AG04450 (cell line): ENCODE data around the gene SESN2. TPM values are rescaled to one million over a fixed set of nuclear protein-coding genes. Genes with fewer than 3 reads are reported as not detected.
A peak's percentile ranks its signal among the peaks of the same experiment; 100 is the strongest.

Source experiments
- CTCF ChIA-PET: fragments of 300-600, 350-600 bp; formaldehyde crosslinking; extraction: SDS; loops from one replicate; lab custom pipeline; 2022; ENCODE audit warnings: antibody characterized with exemption, inconsistent platforms; lab: Charles Lee
- POLR2A ChIA-PET: fragments of 350-600 bp; formaldehyde crosslinking; extraction: SDS; loops from one replicate; lab custom pipeline; 2021; ENCODE audit warnings: antibody characterized with exemption, inconsistent platforms; lab: Yijun Ruan, JAX
- DNase-seq: peaks from one replicate; pipeline ENCODE4 v3.0.0-alpha.2; 2011; ENCODE audit warnings: low read depth, low spot score
- H3K27ac ChIP-seq: one replicate; pipeline ENCODE4 v1.5.1; 2012; ENCODE audit warnings: low read depth, low read length, control low read depth
- H3K27me3 ChIP-seq: one replicate; pipeline ENCODE4 v1.6.0; 2012; ENCODE audit warnings: low read length; ENCODE audit not compliant: control insufficient read depth, insufficient read depth
- H3K4me3 ChIP-seq: 2 replicates; pipeline ENCODE4 v1.5.1; 2011; ENCODE audit warnings: mild to moderate bottlenecking, low read depth, low read length, control low read depth
- H3K9me3 ChIP-seq: 2 replicates; pipeline ENCODE4 v1.5.1; 2012; ENCODE audit warnings: low read length; ENCODE audit not compliant: control insufficient read depth, insufficient read depth
- polyA plus RNA-seq: library from polyadenylated mRNA; depleted of rRNA; stranded (reverse); fragments of >200 nt; gene quantifications from 2 replicates; pipeline ENCODE4 v1.2.3, GENCODE V29; 2011
- TF ChIP-seq, protein P1 (sequence below): IDR thresholded peaks from 2 replicates; pipeline ENCODE4 v1.5.1; 2011; ENCODE audit warnings: low read depth, low read length, control low read depth, inconsistent platforms

The SESN2 gene
- polyA plus RNA-seq, 1 experiment, result 27.5 TPM

DNA sequence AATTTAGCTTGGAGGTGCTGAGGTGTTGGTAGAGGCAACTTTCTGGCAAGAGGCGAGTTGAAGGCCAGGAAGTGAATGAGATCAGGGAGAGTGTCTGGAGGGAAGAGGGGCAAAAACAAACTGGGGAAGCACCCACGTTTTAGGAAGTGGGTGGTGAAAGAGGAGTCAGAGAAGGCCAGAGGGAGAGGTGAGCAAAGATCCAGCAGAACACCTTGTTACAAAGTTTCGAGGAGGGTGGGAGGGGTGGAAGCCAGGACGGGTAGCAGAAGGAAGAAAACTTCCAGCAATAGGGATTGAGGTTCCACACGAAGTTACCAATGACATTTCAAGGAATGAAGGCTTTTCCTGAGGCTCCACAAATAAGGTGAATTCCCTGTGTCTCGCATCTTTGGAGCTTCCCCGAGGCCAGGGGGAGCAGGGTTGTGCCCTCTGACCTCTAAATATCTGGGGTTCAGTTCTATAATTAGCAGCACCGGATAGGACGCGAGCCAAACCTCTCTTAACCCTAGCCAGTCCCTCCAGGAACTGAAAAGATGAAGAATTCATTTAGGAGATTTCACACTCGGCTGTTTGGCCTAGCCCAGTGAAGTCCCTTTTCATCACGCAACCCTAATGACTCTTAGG lies 578 bp upstream of the SESN2 start:
- ChIA-PET POLR2A (interaction anchor here (0.7 to 5.8 kb wide), 5 partner anchors 9 to 1221 kb away, joined by 4 to 46 read pairs (median 5); no protein-coding TSS in a partner anchor), CTCF (interaction anchor here (1.4 to 5.1 kb wide), 2 partner anchors 9 to 101 kb away, joined by 5 to 69 read pairs; no protein-coding TSS in a partner anchor)
- peak overlapping the region; percentile 89 for H3K27ac ChIP-seq
- H3K4me3 ChIP-seq, result peak overlapping the region; percentile 39
- DNase-seq, result no peak
- no peaks in the 10 kb centered on the region; the same call in 1 of the 2 replicates for H3K9me3 ChIP-seq
- no peaks in the 10 kb centered on the region for H3K27me3 ChIP-seq
- TF ChIP-seq, protein P1, sequence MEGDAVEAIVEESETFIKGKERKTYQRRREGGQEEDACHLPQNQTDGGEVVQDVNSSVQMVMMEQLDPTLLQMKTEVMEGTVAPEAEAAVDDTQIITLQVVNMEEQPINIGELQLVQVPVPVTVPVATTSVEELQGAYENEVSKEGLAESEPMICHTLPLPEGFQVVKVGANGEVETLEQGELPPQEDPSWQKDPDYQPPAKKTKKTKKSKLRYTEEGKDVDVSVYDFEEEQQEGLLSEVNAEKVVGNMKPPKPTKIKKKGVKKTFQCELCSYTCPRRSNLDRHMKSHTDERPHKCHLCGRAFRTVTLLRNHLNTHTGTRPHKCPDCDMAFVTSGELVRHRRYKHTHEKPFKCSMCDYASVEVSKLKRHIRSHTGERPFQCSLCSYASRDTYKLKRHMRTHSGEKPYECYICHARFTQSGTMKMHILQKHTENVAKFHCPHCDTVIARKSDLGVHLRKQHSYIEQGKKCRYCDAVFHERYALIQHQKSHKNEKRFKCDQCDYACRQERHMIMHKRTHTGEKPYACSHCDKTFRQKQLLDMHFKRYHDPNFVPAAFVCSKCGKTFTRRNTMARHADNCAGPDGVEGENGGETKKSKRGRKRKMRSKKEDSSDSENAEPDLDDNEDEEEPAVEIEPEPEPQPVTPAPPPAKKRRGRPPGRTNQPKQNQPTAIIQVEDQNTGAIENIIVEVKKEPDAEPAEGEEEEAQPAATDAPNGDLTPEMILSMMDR, result no peak

DNA sequence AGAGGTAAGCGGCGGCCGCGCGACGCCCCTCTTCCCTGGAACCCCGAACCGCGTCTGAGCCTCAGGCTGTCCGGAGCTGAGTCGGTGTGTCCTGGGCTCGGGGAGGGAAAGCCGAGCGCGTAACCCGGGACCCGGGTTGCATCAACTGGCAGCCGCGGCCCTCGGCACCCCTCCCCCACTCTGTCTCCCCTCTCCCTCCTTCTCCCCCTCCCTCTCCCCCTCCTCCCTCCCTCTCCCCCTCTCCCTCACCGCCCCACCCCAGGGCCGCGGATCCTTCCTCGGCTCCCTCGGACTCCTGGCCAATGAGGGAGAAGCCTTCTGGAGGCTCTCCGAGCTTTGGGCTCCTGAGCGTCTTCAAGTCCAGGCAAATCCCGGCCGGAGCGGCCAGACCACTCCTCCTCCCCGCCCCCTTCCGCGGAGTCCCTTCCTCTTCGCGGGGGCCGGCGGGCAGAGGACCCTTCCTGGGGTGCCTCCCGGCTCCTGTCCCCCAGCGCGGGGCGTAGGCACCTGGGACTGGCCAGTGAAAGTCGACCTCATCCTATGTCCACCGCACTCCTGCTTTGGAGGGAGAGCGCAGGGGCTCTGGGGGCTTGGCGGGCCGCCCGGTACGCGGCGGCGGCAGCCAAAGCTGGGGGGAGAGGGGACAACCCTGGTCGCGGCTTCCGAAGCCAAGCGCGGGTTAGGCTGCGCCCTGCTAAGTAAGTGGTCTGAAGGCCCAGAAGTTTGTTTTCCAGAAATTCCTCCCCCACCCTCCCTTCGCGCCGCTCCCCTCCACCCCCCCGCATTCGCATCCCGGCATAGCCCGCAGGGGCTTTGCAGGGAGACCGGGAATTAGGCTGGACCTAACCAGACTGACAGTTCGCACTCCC lies 850 bp downstream of the SESN2 start:
- TF ChIP-seq, protein P1, result no peak
- H3K27ac ChIP-seq, result peak overlapping the region; percentile 95
- H3K4me3 ChIP-seq, result peak overlapping the region; percentile 93
- DNase-seq, result peak; percentile 79
- no peaks in the 10 kb centered on the region for H3K27me3 ChIP-seq
- ChIA-PET CTCF (interaction anchor here (5.1 kb wide), 1 partner anchor 11 kb away, joined by 69 read pairs; no protein-coding TSS in a partner anchor), POLR2A (interaction anchor here (0.6 to 5.8 kb wide), 12 partner anchors 10 to 1252 kb away, joined by 3 to 46 read pairs (median 4); partner anchors contain the start of genes ATP5IF1 and MED18)
- H3K9me3 ChIP-seq, result no peaks in the 10 kb centered on the region; the same call in 1 of the 2 replicates

DNA sequence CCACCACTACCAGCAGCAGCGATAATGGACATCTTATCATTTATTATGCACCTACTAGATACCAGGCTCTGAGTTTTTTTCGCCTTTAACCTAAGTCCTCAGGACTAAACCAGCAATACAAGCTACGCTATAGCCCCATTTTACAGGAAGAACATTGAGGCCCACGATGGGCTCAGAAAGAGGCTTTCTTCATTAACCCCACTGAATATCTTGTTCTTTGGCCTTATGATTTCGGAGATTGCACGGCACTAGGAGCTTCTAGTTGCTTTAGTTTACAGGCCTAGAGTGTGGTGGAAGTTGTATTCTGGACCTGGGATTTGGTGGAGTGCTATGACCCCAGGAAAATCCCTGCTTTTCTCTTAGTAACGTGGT lies 1.5 kb downstream of the SESN2 start:
- Histone ChIP-seq H3K9me3 (no peaks in the 10 kb centered on the region; the same call in 1 of the 2 replicates), H3K4me3 (peak overlapping the region; percentile 93), H3K27me3 (no peaks in the 10 kb centered on the region), H3K27ac (no peak overlapping the region)
- TF ChIP-seq, protein P1, result no peak
- POLR2A ChIA-PET, result interaction anchor here (0.6 to 5.8 kb wide), 6 partner anchors 10 to 280 kb away, joined by 3 to 46 read pairs (median 7); partner anchors contain the start of genes ATP5IF1 and MED18
- no peak for DNase-seq
- CTCF ChIA-PET, result interaction anchor here (0.5 to 5.1 kb wide), 2 partner anchors 11 to 77 kb away, joined by 5 to 69 read pairs; no protein-coding TSS in a partner anchor

DNA sequence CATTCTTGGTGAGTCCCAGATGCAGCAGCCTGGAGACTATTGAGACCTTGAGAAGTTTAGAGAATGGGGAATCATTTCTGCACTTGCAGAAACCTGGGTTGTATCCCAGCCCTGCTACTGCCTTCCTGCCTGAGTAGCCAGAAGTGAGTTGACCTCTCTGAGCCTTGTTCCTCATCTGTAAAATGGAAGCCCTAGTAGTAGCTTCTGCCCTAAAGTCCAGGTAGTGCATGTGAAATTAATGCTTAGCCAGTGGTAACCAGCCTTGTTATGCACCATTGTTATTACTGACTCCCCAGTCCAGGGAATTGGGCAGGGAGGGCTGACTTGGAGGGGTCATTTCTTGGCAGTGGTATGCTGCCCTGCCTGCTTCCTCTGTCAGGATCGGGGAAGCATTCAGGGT lies 5.6 kb downstream of the SESN2 start:
- Histone ChIP-seq H3K4me3 (no peak overlapping the region), H3K27ac (no peak overlapping the region), H3K27me3 (no peaks in the 10 kb centered on the region), H3K9me3 (no peaks in the 10 kb centered on the region; the same call in 1 of the 2 replicates)
- ChIA-PET CTCF (no interaction called here), POLR2A (no interaction called here)
- TF ChIP-seq, protein P1, result no peak
- no peak for DNase-seq
